Endothelial cell of umbilical vein (primary cell): ENCODE results near the gene SSPN. TPM values are rescaled to one million over a fixed set of nuclear protein-coding genes. Genes with fewer than 3 reads are reported as not detected.

Experiments used
- BruUV-seq: library from RNA; stranded (reverse); fragments of 400-500 nt; replicated peaks from 2 replicates; lab custom pipeline; 2021; lab: Mats Ljungman, UMichigan
- CTCF ChIA-PET: fragments of 300-600, 350-600 bp; sonication (Branson Sonifier 250); formaldehyde crosslinking; loops from one replicate; lab custom pipeline; 2021; ENCODE audit warnings: antibody characterized with exemption, inconsistent platforms; lab: Charles Lee
- POLR2A ChIA-PET: fragments of 300-600, 350-600 bp; sonication (Branson Sonifier 250); formaldehyde crosslinking; loops from one replicate; lab custom pipeline; 2021; ENCODE audit warnings: antibody characterized with exemption, inconsistent platforms; lab: Charles Lee
- DNase-seq: peaks from one replicate; pipeline ENCODE4 v3.0.0-alpha.2; 2011; ENCODE audit warnings: low read depth, low spot score
- FAIRE-seq: peaks from 2 replicates; lab custom pipeline; 2011; peaks lifted over from hg19 to GRCh38; lab: Jason Lieb, UNC
- H2AFZ ChIP-seq: 2 replicates; pipeline ENCODE4 v1.6.0; 2012; ENCODE audit warnings: low read depth, low read length, control low read depth, inconsistent platforms
- H3K27ac ChIP-seq: 2 replicates; pipeline ENCODE4 v1.5.1; 2011; ENCODE audit warnings: low read depth, mild to moderate bottlenecking, control low read depth, low read length, moderate library complexity; ENCODE audit not compliant: insufficient read depth
- H3K27me3 ChIP-seq, 2 experiments: 2 replicates each; pipeline versions ENCODE4 v1.6.0 to v1.6.1; 2011; ENCODE audit warnings: low read length in 2 of 2, mixed read lengths in 1 of 2; ENCODE audit not compliant: control insufficient read depth in 2 of 2, insufficient read depth in 2 of 2
- H3K36me3 ChIP-seq, 2 experiments: 2 replicates in 1 of 2; 3 replicates in 1 of 2; pipeline ENCODE4 v1.5.1; 2011; ENCODE audit warnings: low read length in 2 of 2, mild to moderate bottlenecking in 1 of 2, moderate library complexity in 1 of 2; ENCODE audit not compliant: control insufficient read depth in 2 of 2, insufficient read depth in 2 of 2; ENCODE audit errors: extremely low read depth in 1 of 2
- H3K4me1 ChIP-seq: 3 replicates; pipeline ENCODE4 v1.5.1; 2011; ENCODE audit warnings: mild to moderate bottlenecking, low read length; ENCODE audit not compliant: control insufficient read depth, insufficient read depth; ENCODE audit errors: extremely low read depth
- H3K4me2 ChIP-seq: 2 replicates; pipeline ENCODE4 v1.6.1; 2011; ENCODE audit warnings: low read length, control low read depth, mixed read lengths; ENCODE audit not compliant: insufficient read depth
- H3K4me3 ChIP-seq, 3 experiments: fragments of 200-600 bp in 1 of 3; sonication (generic), shearing (Covaris generic) in 1 of 3; replicated peaks in 1 of 3; 2 replicates each; pipeline ENCODE4 v1.5.1; 2011 to 2016; ENCODE audit warnings: control low read depth in 3 of 3, low read length in 3 of 3, mild to moderate bottlenecking in 2 of 3, inconsistent platforms in 1 of 3, low read depth in 1 of 3, moderate library complexity in 1 of 3; ENCODE audit not compliant: insufficient read depth in 1 of 3
- H3K79me2 ChIP-seq: 2 replicates; pipeline ENCODE4 v1.6.0; 2012; ENCODE audit warnings: low read length, inconsistent platforms; ENCODE audit not compliant: control insufficient read depth, insufficient read depth
- H3K9ac ChIP-seq: replicated peaks from 2 replicates; pipeline ENCODE3; 2011; ENCODE audit warnings: low read length, control low read depth; ENCODE audit not compliant: insufficient read depth; ENCODE audit errors: extremely low read depth
- H3K9me1 ChIP-seq: replicated peaks from 3 replicates; pipeline ENCODE4 v1.6.0; 2011; ENCODE audit warnings: mild to moderate bottlenecking, low read length; ENCODE audit not compliant: control insufficient read depth, insufficient read depth; ENCODE audit errors: extremely low read depth
- H3K9me3 ChIP-seq: replicated peaks from 2 replicates; pipeline ENCODE4 v1.5.1; 2012; ENCODE audit warnings: low read length, inconsistent platforms; ENCODE audit not compliant: control insufficient read depth, insufficient read depth
- H4K20me1 ChIP-seq: replicated peaks from 2 replicates; pipeline ENCODE3; 2011; ENCODE audit warnings: mild to moderate bottlenecking, low read length; ENCODE audit not compliant: control insufficient read depth, insufficient read depth; ENCODE audit errors: extremely low read depth
- CTCF ChIP-seq, 2 donors: IDR thresholded peaks; 1 replicate in 1 of 2; 2 replicates in 1 of 2; pipeline ENCODE4 v1.5.1; 2011; ENCODE audit warnings: low read length in 2 of 2, mild to moderate bottlenecking in 2 of 2, moderate library complexity in 2 of 2, control low read depth in 1 of 2, inconsistent platforms in 1 of 2, low read depth in 1 of 2; ENCODE audit not compliant: insufficient read depth in 1 of 2; ENCODE audit errors: extremely low read depth in 1 of 2
- EZH2 ChIP-seq: IDR thresholded peaks from 2 replicates; pipeline ENCODE4 v1.6.1; 2012; ENCODE audit warnings: borderline replicate concordance, low read depth, mild to moderate bottlenecking, moderate library complexity, low read length, inconsistent platforms; ENCODE audit not compliant: severe bottlenecking
- FOS ChIP-seq: IDR thresholded peaks from 2 replicates; pipeline ENCODE4 v1.6.1; 2011; ENCODE audit warnings: mild to moderate bottlenecking, low read length, moderate library complexity, borderline replicate concordance; ENCODE audit not compliant: insufficient read depth
- GATA2 ChIP-seq: IDR thresholded peaks from 2 replicates; pipeline ENCODE4 v1.7.0; 2011; ENCODE audit warnings: low read depth, mild to moderate bottlenecking, moderate library complexity, mixed read lengths, low read length; ENCODE audit not compliant: insufficient read length, insufficient read depth
- JUN ChIP-seq: IDR thresholded peaks from 2 replicates; pipeline ENCODE4 v1.6.1; 2011; ENCODE audit warnings: borderline replicate concordance, low read depth; ENCODE audit not compliant: insufficient read length, insufficient read depth
- MAX ChIP-seq: IDR thresholded peaks from 2 replicates; pipeline ENCODE4 v1.6.1; 2011; ENCODE audit not compliant: insufficient read depth, insufficient read length
- MYC ChIP-seq: IDR thresholded peaks from one replicate; pipeline ENCODE4 v1.6.1; 2011; ENCODE audit warnings: mild to moderate bottlenecking, low read depth, low read length
- POLR2A ChIP-seq: IDR thresholded peaks from 2 replicates; pipeline ENCODE4 v1.6.1; 2012; ENCODE audit warnings: low read depth, mild to moderate bottlenecking, control low read depth, low read length
- POLR2AphosphoS5 ChIP-seq: IDR thresholded peaks from 2 replicates; pipeline ENCODE4 v1.6.1; 2012; ENCODE audit warnings: low read depth, mild to moderate bottlenecking, control low read depth, low read length, moderate library complexity; ENCODE audit not compliant: insufficient read depth
- dilution Hi-C: fragments of 300-500 bp; cut with MboI; formaldehyde crosslinking; loops from one replicate; pipeline ENCODE4 v1.15.0; 2019; ENCODE audit warnings: low sequenced_read_pairs; ENCODE audit not compliant: extremely low pct_ligation_motif_present
- intact Hi-C: fragments of 100-400 bp; cut with micrococcal nuclease; formaldehyde crosslinking; loops from one replicate; pipeline ENCODE4 v1.10.0; 2022
- polyA plus RNA-seq, 4 experiments: library from polyadenylated mRNA; depleted of rRNA in 3 of 4; stranded (reverse) in 3 of 4; unstranded in 1 of 4; fragments of >200 nt; gene quantifications; 2 replicates each; pipeline versions ENCODE4 v1.2.1 to v1.2.3, GENCODE V29; 2011 to 2012; ENCODE audit warnings: missing spikeins in 1 of 4
- total RNA-seq: library from RNA; stranded (reverse); gene quantifications from 2 replicates; pipeline ENCODE4 v1.2.3, GENCODE V29; 2021

The SSPN gene
- total and polyA plus RNA-seq, 2 donors (not counting 3 experiments of a cell fraction or from before 2014, with no cell fraction given), result 1.3 to 2.1 TPM

- DNase-seq (no peak), FAIRE-seq (no peak)
- no peaks in the 10 kb centered on the region for H3K4me1 ChIP-seq
- TF ChIP-seq GATA2 (no peak), MAX (no peak), POLR2AphosphoS5 (no peak)
- H3K9me3 ChIP-seq, result no peaks in the 10 kb centered on the region
- no peak overlapping the region for H3K4me2 ChIP-seq
- no peak overlapping the region for H3K9ac ChIP-seq
- no peak overlapping the region for H3K4me3 ChIP-seq
- CTCF ChIA-PET, result interaction anchor here (1.3 kb wide), 1 partner anchor 57 kb away, joined by 3 read pairs; no protein-coding TSS in a partner anchor
- H3K27ac ChIP-seq, result no peak overlapping the region
- H3K9me1 ChIP-seq, result no peaks in the 10 kb centered on the region
- intact Hi-C loops, result no loop called here
- BruUV-seq, result no TSS peak
- POLR2A ChIA-PET, result no interaction called here
- no peaks in the 10 kb centered on the region for H4K20me1 ChIP-seq
- H3K36me3 ChIP-seq, result no peaks in the 10 kb centered on the region
- dilution Hi-C loops, result no loop called here
- H3K79me2 ChIP-seq, result no peaks in the 10 kb centered on the region
- H3K27me3 ChIP-seq, result peaks cover 16 to 20% of the 10 kb centered on the region in 2 experiments
- no peak overlapping the region for H2AFZ ChIP-seq
Observed at GRCh38 chr12:26176725-26177124, 18.6 kb upstream of the SSPN start.

- no peaks in the 10 kb centered on the region for H3K4me1 ChIP-seq
- H3K9me3 ChIP-seq, result no peaks in the 10 kb centered on the region
- no peak overlapping the region for H2AFZ ChIP-seq
- dilution Hi-C loops, result no loop called here
- H3K9ac ChIP-seq, result no peak overlapping the region
- FAIRE-seq (no peak), DNase-seq (no peak)
- H3K27me3 ChIP-seq, result peaks cover 18 to 25% of the 10 kb centered on the region in 2 experiments
- H4K20me1 ChIP-seq, result no peaks in the 10 kb centered on the region
- H3K4me3 ChIP-seq, result no peak overlapping the region
- POLR2A ChIA-PET, result no interaction called here
- H3K4me2 ChIP-seq, result no peak overlapping the region
- H3K79me2 ChIP-seq, result no peaks in the 10 kb centered on the region
- H3K36me3 ChIP-seq, result no peaks in the 10 kb centered on the region
- TF ChIP-seq POLR2A (no peak), FOS (no peak), POLR2AphosphoS5 (no peak), MYC (no peak), GATA2 (no peak), EZH2 (no peak), MAX (no peak), JUN (no peak), CTCF (IDR thresholded peaks at IDR 0.05; ENCODE audit: extremely low read depth in 1 of 2, insufficient read depth in 1 of 2, low read depth in 1 of 2, low read length in 2 of 2) (no peak)
- CTCF ChIA-PET, result interaction anchor here (1.3 kb wide), 1 partner anchor 58 kb away, joined by 3 read pairs; no protein-coding TSS in a partner anchor
- no peak overlapping the region for H3K27ac ChIP-seq
- no peaks in the 10 kb centered on the region for H3K9me1 ChIP-seq
- intact Hi-C loops, result no loop called here
- no TSS peak for BruUV-seq
Observed at GRCh38 chr12:26177283-26177682, 18.1 kb upstream of the SSPN start.
